Activated CD8-positive, alpha-beta memory T cell treated with anti-CD3 and anti-CD28 coated beads, Interleukin-2, amount 50 U/mL, for 48 hours (primary cell): ENCODE results near the gene FOXO1.
A peak's percentile ranks its signal among the peaks of the same experiment; 100 is the strongest.

Source experiments
- DNase-seq: peaks from one replicate; pipeline ENCODE4 v3.0.0-alpha.2; 2020

Gene FOXO1

DNA sequence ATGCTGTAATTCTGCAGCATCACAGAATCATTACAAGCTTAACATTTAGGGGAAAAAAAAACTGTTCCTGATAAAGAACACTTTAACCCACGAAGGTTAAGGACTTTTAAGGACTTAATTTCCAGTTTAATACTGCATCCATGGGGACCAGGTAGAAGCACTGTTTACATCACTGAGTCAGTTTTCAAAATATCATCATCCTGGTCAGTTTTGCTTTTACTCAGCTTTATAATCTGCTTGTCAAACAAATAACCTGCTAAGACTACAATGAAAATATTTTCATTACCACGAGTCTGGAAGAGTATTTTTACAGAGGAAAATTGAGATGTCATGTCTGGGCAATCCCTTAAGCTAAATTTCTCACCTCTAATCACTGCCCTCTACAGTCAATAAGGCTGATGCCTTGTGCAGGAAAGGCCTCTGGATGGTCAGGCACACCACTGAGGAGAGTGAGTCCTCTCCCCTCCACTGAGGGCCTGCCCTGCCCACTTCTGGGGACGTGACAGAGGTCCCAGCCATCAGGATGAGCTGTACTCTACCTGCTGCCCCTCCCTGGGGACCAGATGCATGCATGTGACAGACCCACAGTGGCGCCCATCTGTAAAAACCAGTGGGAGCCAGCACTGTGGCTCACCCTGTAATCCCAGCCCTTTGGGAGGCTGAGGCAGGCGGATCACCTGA is 31.0 kb downstream of the FOXO1 start:
- DNase-seq, result no peak

DNA sequence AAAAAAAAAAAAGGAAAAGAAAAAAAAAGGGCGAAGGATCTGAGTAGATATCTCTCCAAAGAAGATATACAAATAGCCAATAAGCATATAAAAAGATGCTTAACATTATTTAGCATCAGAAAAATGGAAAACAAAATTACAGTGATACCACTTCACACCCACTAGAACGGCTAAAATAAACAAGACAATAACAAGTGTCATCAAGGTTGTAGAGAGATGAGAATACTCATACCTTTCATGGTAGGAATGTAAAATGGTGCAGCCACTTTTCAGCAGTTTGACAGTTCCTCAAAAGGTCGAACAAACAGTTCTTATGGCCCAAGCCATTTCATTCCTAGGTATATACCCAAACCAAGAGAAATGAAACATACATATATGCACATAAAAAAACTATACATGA is 33.5 kb downstream of the FOXO1 start:
- DNase-seq, result no peak

DNA sequence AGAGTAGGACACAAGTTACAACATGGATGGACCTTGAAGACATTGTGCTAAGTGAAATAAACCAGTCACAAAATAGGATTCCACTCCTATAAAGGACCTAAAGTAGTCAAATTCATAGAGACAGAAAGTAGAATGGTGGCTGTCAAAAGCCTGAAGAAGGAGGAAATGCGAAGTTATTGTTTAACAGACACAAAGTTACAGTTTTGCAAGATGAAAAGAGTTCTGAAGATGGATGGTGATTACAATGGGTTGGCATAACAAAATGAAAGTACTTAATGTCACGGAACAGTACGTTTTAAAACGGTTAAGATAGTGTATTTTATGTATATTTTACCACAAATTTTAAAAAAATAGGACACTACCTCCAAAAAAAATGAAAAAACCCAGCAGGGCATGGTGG is 34.8 kb downstream of the FOXO1 start:
- no peak for DNase-seq

DNA sequence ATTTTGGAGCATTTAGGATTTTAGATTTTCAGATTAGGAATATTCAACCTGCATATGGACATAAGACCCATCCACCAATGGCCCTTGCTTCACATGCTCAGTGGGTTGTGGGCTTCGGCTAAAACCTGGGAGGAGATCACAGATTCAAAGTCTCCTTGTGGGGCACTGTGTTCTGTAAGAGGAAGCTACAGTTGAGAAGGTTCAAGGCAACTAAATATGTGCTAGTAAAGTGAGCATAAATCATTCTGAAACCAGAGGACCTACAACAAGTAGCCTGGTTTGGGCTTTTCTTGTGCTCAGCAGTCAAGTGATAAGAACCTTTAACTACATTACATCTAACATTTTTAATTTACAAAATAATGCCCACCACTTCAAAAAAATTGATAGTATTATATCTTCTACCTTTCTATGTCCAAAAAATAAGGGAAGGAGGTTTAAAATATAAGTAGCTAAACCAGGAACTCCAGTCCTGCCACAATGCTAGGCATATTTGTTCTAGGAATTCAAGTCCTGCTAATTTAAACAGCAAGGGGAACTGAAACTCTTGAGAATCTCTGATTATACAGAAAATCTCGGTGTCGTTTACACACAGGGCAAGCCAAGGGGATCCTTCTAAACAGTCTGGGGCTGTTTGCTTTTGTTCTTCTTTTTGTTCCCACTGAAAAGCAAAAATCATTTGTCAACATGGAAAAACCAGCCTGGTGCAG is 36.6 kb downstream of the FOXO1 start:
- no peak for DNase-seq

DNA sequence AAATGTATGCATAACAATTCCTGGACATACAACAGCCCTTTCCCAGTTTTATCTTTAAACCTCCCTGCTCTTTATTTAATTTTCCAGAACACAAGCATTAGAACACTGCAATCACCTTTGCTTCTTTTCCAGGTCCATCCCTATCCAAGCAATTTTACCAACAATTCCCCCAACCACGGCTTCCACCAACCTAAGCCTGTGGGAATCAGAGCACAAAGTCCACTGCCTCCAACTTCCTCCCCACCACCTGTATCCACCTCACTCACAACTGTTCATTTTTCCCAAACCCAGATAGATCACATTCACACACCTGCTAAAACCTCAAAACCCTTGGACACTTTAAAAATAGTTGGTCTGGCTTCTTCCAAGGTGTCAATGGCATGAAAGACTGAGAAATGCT is 39.5 kb downstream of the FOXO1 start:
- DNase-seq, result no peak

DNA sequence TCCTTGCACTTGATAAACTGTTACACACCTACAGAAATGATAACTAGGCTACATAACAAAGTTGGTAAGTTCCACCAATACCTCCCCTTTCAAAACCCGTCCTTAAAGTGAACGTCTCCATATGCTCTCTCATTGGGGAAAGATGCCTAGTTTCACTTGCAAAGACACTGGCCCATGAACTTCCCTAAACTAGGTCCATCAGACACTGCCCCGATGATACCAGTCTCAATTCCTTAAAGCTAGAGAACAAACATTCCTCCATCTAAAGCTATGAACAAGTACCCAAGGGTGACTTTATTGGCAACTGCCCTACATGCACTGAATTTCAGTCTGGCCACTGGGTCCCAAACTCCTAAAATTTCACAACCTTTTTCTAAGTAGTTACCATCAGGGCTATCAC is 39.9 kb downstream of the FOXO1 start:
- DNase-seq, result no peak

DNA sequence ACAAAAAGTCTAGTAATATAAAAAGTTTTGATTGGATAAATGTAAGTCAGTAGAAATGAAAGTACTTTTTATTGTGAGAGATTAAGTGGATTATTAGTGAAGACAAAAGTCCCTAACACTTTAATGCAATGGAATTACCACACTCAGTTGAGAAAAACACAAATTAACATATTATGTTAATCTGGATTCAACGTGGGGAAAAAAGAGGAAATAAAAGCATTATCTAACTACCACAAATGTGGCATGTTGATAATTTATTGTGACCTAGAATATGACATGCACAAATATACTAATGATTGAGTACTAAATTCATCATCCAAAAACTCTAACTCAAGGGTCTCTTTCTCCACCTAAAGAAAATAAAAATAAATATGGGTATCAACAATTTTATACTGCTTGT is 41.5 kb downstream of the FOXO1 start:
- DNase-seq, result no peak

DNA sequence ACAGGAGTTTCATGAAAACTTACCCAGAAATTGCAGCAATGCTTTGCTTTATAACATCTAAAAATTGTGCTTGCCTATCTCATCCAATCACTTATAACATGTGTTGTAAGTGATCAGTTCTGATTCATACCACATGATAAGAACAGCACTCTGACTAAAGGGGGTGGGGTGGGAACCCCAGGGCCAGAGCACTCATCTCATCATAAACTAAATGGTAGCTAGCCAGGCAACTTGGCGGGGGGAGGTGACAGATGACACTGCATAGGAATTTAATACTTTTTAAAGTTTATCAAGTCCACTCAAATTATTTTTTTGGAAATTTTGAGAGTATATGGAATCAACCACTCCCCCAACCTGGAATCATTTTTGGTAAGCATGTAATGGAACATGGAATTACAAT is 42.1 kb downstream of the FOXO1 start:
- no peak for DNase-seq

DNA sequence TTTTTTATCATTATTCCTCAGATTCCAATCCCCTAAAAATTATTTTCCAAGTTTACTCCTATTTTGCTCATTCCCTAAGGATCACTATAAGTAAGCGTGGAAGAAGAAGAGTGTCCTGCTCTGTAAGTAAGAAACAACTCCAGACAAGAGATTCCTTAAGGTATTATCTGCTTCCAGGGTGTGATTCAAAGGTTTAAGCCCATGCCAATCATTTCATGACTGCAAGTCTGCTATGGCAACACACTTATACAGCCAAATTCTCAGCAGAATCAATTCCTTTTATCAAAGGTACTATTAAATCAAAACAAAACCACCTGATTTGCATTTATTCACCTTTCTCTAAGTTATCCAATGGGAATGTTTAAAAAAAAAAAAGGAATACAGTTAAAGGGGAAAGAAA is 43.7 kb downstream of the FOXO1 start:
- no peak for DNase-seq

DNA sequence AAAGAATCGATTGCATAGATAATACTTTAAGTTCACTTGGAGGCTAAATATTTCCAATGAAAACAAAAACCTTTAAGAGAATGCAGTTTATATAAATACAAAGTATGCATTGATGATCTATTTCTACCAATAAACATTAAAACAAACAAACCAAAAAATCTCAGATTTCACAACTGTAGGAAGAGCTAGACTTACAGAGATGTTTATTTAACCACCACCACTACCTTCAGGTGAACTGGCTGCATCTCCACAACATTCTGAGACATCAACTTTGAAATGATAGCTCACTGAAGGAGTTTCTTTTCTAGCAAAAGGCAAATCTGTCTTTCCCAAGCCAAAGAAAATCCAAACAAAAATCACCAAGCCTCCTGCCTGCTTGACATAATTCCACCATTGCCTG is 44.2 kb downstream of the FOXO1 start:
- no peak for DNase-seq

DNA sequence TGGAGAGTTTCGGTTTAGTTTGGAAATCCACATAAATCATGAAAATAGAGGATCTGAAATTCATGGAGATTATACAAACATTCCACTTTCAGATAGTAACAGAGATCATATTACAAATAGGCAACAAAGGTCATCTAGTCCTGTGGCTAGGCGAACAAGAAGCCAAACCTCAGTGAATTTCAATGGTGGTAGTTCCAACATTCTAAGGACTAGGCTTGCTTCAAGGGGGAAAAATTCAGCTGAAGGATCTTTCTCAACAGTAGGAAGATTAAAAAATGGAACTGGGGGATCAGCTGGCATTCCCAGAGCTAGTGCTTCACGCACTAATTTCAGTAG is 47.0 kb downstream of the FOXO1 start:
- DNase-seq, result no peak

DNA sequence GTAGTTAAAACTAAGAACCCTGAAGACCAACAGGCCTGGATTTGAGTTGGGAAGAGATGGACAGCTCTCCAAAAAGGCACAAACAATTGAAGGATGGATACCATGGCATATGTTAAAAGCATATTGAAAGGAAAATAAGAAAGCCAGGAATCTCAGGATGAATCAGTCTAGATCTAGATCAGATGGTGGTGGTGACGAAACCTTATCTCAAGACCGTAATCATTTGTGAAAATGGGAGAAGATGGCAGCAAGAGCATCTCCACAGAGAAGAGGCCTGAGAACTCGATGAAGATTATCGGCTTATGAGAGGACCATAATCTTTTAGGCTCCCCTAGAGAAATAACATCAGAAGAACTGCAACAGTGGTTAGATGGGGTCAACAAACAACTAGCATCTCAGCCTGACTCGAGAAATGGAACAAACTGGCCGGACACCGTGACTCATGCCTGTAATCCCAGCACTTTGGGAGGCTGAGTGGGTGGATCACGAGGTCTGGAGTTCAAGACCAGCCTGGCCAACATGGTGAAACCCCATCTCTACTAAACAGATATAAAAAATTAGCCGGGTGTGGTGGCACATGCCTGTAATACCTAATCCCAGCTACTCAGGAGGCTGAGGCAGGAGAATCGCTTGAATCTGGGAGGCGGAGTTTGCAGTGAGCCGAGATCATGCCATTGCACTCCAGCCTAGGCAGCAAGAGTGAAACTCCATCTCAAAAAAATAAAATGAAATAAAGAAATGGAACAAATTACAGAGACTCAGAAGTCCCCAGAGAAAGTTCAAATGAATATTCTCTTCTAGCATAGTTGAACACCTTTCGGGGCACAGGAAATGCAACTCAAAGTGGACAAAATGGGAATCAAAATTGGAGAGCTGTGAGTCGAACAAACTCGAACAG is 47.6 kb downstream of the FOXO1 start:
- DNase-seq, result no peak

DNA sequence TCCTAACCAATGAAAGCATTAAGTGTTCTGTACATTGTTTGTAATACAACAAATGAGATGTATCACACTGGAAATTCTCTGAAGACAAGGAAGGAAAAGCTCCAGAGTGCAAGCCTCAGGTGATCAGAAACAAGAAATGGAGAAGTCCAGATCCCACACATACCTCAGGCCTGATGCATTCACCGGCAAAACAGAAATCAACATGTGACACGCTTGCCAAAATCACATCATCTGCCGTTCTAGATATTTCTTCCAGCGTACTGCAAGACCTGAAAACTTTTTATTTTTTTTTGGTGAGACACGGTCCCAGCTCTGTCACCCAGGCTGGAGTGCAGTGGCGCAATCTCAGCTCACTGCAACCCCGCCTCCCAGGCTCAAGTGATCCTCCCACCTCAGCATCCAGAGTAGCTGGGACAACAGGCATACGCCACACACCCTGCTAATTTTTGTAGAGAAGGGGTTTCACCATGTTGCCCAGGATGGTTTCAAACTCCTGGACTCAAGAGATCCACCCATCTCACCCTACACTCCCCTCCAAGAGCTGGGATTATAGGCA is 48.6 kb downstream of the FOXO1 start:
- no peak for DNase-seq

DNA sequence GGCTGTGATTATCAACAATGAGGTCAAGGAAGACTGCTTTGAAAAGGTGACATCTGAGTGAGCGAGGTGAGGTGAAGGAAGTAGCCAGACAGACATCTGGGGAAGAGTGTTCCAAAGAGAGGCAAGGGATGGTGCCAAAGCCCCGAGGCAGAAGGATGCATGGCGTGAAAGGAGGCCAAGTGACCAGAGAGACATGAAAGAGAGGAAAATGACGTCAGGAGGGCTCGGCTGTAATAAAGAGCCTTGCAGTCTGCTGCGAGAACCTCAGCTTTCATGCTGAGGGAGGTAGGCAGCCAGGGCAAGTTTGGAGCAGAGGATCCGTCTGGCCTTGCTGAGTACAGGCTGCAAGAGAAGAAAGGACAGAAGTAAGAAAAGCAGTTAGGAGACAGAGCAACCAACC is 50.8 kb downstream of the FOXO1 start:
- no peak for DNase-seq

DNA sequence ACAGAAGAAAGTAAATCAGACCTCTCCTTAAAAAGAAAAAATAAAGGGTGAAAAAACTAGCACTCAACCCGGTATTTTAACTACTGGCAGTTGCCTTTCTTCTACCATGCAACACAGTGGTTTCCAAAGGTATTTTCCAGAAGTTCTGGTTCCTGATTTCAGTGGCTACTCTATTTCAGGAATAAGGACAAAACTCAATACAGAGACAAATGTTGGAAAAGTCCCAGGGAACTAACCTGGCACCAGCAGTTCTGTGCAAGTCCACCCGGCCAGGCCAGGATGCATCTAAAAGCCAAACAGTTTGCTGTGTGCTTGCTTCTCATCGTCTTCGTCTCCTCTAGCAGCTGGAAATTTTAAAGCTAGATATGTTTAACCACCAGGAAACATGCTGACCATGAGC is 52.5 kb downstream of the FOXO1 start:
- no peak for DNase-seq

DNA sequence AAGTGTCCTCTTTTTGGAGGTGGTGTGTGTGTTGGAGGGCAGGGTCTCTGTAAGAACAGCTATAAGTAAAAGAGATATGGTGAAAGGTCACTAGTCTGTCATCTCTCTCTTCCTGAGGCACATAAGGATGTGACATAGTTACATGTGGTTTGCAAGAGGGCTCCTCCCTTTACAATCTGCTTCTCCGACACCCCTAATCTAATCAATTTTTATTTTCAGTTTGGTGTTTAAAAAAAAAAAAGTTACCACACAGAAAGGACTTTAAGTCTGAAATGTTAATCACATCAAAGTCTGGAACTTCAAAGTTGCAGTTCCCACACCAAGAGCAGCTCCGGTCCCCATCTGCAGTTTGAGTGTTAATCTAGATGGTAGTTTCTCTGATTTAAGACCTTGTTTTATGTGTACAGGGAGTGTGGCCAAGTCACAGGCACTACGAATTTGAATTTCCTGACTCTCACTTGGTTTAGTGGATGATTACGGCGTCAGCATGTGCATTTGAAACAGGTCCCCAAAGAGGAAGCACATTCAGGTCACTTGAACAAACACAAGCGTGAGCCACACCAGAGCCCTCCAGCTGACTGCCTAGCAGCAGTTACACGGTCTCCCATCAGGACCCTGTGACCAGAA is 53.1 kb downstream of the FOXO1 start:
- DNase-seq, result peak; percentile 72

DNA sequence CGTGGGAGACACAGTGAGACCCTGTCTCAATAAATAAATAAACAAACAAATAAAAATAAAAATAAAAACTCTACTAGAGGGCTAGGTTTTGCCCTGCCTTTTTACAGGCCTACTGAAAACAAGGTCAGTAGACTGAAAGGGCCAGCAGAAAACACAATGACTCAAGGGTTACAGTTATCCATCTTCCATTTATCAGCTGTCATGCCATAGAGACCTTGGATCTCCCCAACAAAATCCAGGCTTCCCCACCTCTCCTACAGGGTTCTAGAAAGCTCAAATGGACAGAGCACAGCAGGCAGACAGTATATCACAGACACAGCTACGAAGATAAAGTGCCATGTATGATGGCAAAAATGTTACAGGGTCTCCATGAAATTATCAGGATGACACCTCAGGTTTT is 54.4 kb downstream of the FOXO1 start:
- no peak for DNase-seq

DNA sequence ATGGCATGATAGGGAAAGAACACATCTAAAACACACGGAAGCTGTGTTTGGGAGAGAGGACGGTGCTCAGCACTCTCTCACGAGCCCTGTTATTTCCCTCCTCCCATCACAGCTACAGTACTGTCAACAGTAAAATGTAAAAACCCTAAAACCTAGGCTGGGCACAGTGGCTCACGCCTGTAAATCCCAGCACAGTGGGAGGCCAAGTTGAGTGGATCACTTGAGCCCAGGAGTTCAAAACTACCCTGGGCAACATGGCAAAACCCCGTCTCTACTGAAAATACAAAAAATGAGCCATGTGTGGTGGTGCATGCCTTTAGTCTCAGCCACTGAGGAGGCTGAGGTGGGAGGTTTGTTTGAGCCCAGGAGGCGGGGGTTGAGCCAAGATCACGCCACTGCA is 54.8 kb downstream of the FOXO1 start:
- no peak for DNase-seq

DNA sequence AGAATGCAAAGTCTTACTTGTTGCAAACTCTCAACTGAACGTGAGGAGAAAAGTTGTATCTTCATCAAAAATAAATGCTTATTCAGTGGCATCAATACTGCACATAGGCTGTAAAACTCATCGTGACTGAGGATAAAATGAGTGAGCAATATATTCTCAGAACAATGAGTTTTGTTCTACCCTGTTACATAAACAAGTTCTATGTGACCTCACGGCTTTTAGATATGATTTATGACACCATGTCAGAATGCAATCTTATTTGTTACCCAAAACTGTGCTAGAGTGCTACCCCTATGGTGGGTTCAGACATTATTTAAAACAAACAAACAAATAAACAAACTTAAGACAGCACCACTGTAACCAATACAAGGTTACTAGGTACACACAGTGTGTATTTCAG is 55.4 kb downstream of the FOXO1 start:
- DNase-seq, result no peak

DNA sequence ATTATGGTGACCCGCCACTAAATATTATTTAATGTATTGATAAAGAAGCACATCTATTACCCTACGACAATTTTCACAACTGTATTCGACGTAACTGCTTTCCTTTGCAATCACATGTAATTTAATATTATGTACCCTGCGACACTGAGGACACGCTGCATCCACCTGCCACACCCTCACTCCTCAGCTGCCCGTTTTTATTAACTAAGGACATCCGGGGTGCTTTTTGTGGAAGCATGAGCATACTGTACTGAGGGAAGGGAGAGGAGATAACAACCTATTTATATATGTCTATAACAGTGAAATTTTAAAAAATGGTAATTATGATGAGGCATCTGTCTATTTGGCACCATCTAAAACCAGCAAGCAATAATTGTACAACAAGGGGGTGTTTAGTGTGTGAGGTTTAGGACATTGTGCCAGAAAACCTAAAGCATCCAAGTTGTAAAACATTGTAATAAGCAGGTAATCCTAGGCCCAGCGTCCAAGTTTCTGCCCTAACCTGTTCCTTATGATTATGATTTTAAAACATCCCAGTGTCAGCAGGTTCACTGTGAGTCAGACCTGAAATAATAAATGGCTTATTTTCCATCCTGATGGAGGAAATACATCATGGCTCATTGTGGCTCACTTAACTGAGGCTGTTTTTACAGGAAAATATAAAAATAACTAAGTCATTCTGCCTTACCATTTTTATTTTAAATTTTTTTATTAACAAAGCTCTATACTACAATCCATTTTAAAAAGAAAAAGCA is 56.3 kb downstream of the FOXO1 start:
- no peak for DNase-seq

DNA sequence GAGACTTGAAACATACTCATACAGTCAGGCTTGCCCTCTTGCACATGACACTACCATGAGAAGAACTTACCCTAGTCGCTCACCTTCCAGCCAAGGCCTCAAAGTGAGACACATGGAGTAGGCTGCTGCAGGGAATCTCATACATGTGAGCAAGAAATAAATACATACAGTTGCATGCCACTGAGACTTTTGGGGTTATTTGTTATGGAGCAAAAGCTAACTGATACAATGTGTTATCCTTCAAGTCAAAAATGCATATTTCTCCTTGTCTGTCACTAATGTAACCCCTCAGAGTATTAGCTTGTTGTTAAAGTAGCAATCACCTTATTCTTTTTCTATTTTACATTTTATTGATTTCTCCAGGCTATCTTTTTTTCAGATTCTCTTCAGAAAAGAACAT is 58.1 kb downstream of the FOXO1 start:
- DNase-seq, result no peak

DNA sequence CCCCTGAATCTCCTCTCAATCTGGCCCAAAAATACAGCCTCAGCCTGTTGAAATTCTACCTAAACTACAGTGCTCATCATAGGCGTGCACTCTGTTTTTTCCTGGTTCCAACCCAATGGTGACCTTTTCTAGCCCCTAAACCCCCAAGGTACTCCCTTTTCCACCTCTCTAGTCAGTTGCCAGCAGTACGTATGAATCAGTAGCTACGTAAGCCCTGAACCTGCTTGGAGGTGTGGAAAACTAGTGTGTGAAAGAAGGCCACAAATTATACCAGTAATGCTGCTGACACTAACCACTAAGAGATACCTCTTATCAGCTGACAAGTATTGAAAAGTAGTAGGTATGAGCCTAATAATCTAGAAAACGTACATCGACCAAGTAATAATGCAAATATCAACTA is 60.9 kb downstream of the FOXO1 start:
- DNase-seq, result no peak

DNA sequence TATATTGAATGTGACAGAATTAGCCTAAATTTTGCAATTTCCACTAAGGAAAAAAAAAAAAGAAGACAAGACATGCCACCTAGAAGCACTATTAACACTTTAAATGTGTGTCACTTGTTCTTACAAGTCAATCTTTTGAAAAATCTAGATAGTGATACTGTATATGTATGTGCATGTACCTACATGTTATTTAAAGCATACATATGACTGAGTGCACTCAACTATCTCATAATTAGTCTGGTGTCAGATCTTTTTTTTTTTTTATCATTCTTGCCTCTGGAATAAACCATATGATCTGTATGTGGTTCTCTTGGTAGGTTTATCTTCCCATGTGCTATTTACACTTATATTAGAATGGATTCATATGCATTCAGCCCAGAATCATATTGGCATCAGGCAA is 62.3 kb downstream of the FOXO1 start:
- no peak for DNase-seq
